Brain microvascular endothelial cell (primary cell): Measurements from ENCODE around the gene MYOCD.

ENCODE experiments used
- DNase-seq: peaks from one replicate; pipeline ENCODE4 v3.0.0-alpha.2; 2020
- H3K27ac ChIP-seq: fragments of 250-450 bp; sonication (Bioruptor Pico); 2 replicates; pipeline ENCODE4 v1.5.1; 2020; ENCODE audit warnings: mild to moderate bottlenecking, moderate library complexity
- H3K27me3 ChIP-seq: fragments of 250-450 bp; sonication (Bioruptor Pico); replicated peaks from 2 replicates; pipeline ENCODE4 v1.5.1; 2020; ENCODE audit warnings: mild to moderate bottlenecking
- H3K36me3 ChIP-seq: fragments of 250-450 bp; sonication (Bioruptor Pico); replicated peaks from 2 replicates; pipeline ENCODE4 v1.5.1; 2020; ENCODE audit warnings: mild to moderate bottlenecking
- H3K4me3 ChIP-seq: 2 replicates; pipeline ENCODE4 v1.5.1; 2011; ENCODE audit warnings: low read depth, mild to moderate bottlenecking, control low read depth, low read length, moderate library complexity
- CTCF ChIP-seq: IDR thresholded peaks from 2 replicates; pipeline ENCODE4 v1.5.1; 2011; ENCODE audit warnings: low read depth, mild to moderate bottlenecking, moderate library complexity, low read length, control low read depth, inconsistent platforms; ENCODE audit errors: missing control alignments
- in situ Hi-C: cut with HindIII; loops from 2 replicates; pipeline ENCODE4 v1.10.0; 2017; ENCODE audit warnings: low sequenced_read_pairs, low pct_ligation_motif_present

The MYOCD gene

GRCh38 chr17:12719948-12720347, 54.3 kb downstream of the MYOCD start:
- no peak overlapping the region for H3K4me3 ChIP-seq
- H3K27ac ChIP-seq: no peak overlapping the region
- TF ChIP-seq CTCF: no peak
- no peaks in the 10 kb centered on the region for H3K36me3 ChIP-seq
- no peak for DNase-seq
- H3K27me3 ChIP-seq: no peaks in the 10 kb centered on the region
- in situ Hi-C loops: no loop called here

GRCh38 chr17:12721581-12721980, 55.9 kb downstream of the MYOCD start:
- DNase-seq: no peak
- no peak for TF ChIP-seq CTCF
- H3K36me3 ChIP-seq: no peaks in the 10 kb centered on the region
- no peak overlapping the region for H3K4me3 ChIP-seq
- H3K27me3 ChIP-seq: no peaks in the 10 kb centered on the region
- H3K27ac ChIP-seq: no peak overlapping the region
- in situ Hi-C loops: no loop called here

- TF ChIP-seq CTCF: no peak
- Histone ChIP-seq H3K4me3 (no peak overlapping the region), H3K27me3 (no peaks in the 10 kb centered on the region), H3K27ac (no peak overlapping the region), H3K36me3 (no peaks in the 10 kb centered on the region)
- in situ Hi-C loops: no loop called here
- no peak for DNase-seq
Measured at GRCh38 chr17:12722282-12722681, 56.6 kb downstream of the MYOCD start.

GRCh38 chr17:12726131-12726530, 60.4 kb downstream of the MYOCD start:
- no peak for DNase-seq
- H3K4me3 ChIP-seq: no peak overlapping the region
- no peaks in the 10 kb centered on the region for H3K27me3 ChIP-seq
- in situ Hi-C loops: no loop called here
- H3K36me3 ChIP-seq: no peaks in the 10 kb centered on the region
- TF ChIP-seq CTCF: no peak
- H3K27ac ChIP-seq: no peak overlapping the region

- Histone ChIP-seq H3K27me3 (no peaks in the 10 kb centered on the region), H3K27ac (peak overlapping the region; percentile 38), H3K4me3 (no peak overlapping the region), H3K36me3 (no peaks in the 10 kb centered on the region)
- DNase-seq: peak; percentile 19
- in situ Hi-C loops: no loop called here
- no peak for TF ChIP-seq CTCF
Measured at GRCh38 chr17:12727076-12727760, 61.5 kb downstream of the MYOCD start.

GRCh38 chr17:12727881-12728280, 62.2 kb downstream of the MYOCD start:
- in situ Hi-C loops: no loop called here
- Histone ChIP-seq H3K36me3 (no peaks in the 10 kb centered on the region), H3K4me3 (no peak overlapping the region), H3K27me3 (no peaks in the 10 kb centered on the region), H3K27ac (peak overlapping the region; percentile 42)
- DNase-seq: peak; percentile 60
- no peak for TF ChIP-seq CTCF
